Measurements from ENCODE around the gene MYMK.
"Not testable (repeated sequence)": the region's sequence is repeated elsewhere in the genome, so short reads cannot be mapped to it uniquely, and the experiment has no call there.

The MYMK gene

GRCh38 chr9:133524679-133525228 lies at the start of gene MYMK:
Gene MYMK (minus strand): TSS chr9:133524959. CDS start chr9:133524844, 115 bp downstream.
- no peak for DNase-seq (ENCODE audit: low read depth, low spot score)

DNA sequence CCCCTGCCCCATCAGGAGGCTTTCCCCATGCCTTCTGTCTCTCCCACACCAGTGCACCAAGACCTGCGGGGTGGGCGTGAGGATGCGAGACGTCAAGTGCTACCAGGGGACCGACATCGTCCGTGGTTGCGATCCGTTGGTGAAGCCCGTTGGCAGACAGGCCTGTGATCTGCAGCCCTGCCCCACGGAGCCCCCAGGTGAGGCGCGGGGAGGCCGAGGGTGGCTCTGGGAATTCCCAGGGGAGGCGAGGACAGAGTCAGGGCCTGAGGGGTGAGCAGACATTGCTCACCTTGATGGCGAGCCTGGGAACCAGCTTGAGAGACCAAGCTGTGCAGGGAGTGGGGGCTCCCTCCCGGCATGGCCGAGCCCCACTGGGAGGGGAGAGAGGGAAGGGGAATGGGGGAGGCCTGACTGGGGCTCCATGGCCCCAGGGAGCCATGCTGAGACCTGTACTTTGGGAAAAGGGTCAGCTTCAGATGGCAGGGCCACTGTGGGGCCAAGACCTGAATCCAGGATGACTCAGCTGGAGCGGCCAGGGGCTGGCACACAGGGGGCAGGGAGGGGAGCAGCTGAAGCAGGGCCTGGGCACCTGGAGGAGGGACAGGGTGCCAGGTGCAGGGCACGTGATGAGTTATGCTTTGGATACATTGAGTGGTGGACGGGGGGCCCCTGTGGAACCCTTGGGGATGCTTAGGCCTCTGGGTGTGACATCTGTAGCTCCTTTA lies 49.2 kb upstream of the MYMK start:
- no peak for DNase-seq (ENCODE audit: low read depth, low spot score)

GRCh38 chr9:133572821-133573361 lies 48.1 kb upstream of the MYMK start:
- no peak for DNase-seq (ENCODE audit: low read depth, low spot score)

GRCh38 chr9:133571896-133572595 lies 47.3 kb upstream of the MYMK start:
- DNase-seq (ENCODE audit: low read depth, low spot score) = no peak

DNA sequence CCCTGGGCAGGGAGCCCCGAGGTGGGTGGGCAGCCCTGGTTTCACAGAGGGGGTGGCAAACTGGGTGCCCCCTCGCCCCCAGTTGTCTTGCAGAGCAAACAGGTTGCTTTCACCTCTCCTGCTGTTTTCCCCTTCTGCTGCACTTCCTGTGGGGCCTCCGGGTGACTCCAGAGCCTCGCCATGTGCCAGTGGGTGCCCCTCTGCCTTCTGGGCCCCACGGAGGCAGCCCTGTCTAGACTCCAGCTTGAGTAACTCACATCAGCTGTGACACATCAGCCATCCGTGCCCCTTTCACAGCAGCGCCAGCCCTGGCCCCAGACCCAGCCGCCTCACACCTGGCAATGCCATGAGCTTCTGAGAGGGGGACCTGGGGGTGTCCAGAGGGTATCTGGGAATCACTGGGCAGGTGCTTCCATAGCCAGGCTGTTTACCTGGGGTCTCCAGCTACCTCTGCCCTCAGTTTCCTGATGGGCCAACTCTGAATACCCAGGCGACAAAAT lies 46.7 kb upstream of the MYMK start:
- DNase-seq (ENCODE audit: low read depth, low spot score) = no peak

DNA sequence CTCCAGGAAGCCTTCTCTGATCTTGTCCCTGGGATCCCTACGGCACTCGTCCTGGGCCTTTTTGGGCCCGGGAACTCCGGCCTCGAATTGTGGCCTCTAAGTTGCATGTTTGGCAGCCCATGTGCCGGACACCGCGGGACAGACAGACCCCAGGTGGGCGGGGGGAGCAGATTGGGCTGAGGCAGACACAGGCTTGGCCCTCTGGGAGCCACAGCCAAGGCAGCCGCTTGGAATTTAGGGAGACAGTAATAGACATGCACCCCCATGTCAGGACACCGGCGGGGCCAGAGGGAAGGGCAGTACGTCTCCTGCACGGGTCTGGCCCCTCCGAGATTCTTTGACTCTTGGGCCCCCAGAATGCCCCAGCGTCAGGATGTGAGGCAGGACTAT lies 45.9 kb upstream of the MYMK start:
- DNase-seq (ENCODE audit: low read depth, low spot score) = no peak

DNA sequence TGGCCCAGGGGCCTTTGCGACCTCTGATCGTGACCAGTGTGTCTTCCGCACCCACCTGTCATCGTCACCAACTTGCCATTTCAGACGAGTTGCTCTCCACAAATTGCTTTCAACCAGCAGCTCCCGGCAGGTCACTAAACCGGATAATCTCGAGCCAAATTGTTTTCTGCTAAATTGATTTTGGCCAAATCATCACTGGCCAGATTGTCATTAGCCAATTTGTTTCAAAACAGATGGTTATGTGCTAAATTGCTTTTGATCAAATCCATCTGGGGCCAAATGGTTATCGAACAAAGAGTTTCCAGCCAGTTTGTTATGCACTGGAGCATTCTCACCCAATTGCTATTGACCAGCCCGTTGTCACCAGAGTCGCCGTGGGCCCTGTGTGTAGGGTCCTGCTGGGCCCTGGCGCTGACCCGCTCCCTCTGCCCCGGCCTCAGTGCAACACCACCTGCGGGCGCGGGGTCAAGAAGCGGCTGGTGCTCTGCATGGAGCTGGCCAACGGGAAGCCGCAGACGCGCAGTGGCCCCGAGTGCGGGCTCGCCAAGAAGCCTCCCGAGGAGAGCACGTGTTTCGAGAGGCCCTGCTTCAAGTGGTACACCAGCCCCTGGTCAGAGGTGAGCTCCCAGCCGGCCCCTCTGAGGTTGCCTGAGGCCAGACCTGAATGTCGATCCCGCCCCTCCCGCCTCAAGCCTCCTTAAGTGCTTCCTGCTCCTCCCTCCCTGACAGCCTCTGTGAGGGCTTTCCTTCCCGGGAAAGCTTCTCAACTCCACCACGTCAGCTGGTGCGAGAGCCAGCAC lies 45.3 kb upstream of the MYMK start:
- no peak for DNase-seq (ENCODE audit: low read depth, low spot score)

- DNase-seq (ENCODE audit: low read depth, low spot score) = no peak
These were observed 44.5 kb upstream of the MYMK start for GRCh38 chr9:133569121-133569785.

GRCh38 chr9:133568186-133568585 lies 43.4 kb upstream of the MYMK start:
- no peak for DNase-seq (ENCODE audit: low read depth, low spot score)

- DNase-seq (ENCODE audit: low read depth, low spot score) = no peak
These were observed 42.1 kb upstream of the MYMK start for GRCh38 chr9:133566817-133567216.

DNA sequence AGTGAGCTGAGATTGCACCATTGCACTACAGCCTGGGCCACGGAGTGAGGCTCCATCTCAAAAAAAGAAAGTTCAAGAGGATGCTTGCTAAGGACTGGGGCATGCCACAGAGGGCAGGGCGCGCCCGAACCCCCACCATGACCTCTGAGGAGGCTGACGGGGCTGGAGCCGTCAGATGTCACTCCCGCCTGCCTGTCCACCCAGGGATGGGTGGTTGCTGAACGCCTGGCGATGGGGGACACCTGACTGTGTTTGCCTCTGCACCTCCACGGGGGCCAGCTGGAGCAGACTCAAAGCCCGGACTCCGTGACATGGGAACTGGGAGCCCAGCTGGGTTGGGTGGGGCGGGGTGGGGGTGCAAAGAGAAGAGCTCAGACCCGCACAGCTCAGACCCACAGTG lies 41.6 kb upstream of the MYMK start:
- DNase-seq (ENCODE audit: low read depth, low spot score) = no peak

DNA sequence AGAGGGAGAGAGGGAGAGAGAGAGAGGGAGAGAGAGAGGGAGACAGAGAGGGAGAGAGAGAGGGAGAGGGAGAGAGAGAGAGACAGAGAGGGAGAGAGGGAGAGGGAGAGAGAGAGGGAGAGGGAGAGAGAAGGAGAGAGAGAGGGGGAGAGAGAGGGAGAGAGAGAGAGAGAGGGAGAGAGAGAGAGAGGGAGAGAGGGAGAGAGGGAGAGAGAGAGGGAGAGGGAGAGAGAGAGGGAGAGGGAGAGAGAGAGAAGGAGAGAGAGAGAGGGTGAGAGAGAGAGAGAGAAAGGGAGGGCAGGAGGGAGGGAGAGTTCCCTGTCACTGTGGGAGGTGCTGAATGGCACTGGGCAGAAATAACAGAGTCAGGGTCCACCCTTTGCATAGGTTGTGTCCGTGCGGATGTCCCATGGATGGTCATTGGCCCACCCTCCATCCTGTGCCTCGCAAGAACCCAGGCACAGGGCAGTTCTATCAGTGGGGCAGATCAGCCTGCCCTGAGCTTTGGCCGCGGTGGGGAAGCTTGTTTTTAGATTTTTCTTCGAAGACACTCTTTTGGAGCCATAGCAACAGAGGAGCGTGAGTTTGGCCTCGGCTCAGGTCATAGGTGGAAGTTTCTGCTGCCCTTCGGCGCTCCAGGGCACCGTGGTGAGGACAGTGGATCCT lies 39.8 kb upstream of the MYMK start:
- DNase-seq (ENCODE audit: low read depth, low spot score) = no peak

- DNase-seq (ENCODE audit: low read depth, low spot score) = not testable (repeated sequence)
These were observed 39.1 kb upstream of the MYMK start for GRCh38 chr9:133563814-133564213.

GRCh38 chr9:133563291-133563796 lies 38.6 kb upstream of the MYMK start:
- no peak for DNase-seq (ENCODE audit: low read depth, low spot score)

GRCh38 chr9:133562611-133563290 lies 38.0 kb upstream of the MYMK start:
- no peak for DNase-seq (ENCODE audit: low read depth, low spot score)

- no peak for DNase-seq (ENCODE audit: low read depth, low spot score)
These were observed 37.3 kb upstream of the MYMK start for GRCh38 chr9:133561976-133562554.

GRCh38 chr9:133560944-133561343 lies 36.2 kb upstream of the MYMK start:
- DNase-seq (ENCODE audit: low read depth, low spot score) = no peak

DNA sequence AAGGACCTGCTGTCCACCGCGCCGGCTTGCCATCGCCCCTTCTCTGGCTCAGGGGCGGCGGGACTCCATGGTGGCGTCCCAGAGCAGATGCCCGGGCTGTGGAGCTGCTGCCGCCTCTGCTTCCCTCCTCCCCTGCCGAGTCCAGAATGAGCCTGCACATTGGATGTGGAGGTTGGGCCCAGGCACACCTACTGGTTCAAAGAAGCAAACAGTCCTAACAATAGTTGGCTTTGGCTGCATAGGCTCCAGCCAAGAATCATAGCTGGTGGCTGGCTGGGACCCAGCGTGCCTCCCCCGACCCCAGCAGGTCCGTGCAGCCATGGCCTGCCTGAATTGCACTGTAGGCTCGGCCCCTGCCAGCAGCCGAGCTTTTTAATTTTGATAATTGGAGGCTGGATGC lies 35.6 kb upstream of the MYMK start:
- DNase-seq (ENCODE audit: low read depth, low spot score) = no peak

Measured in iPS DF 19.7 (cell line).